ENCODE measurements around the gene POLR3B. TPM values are rescaled to one million over a fixed set of nuclear protein-coding genes. Genes with fewer than 3 reads are reported as not detected.

Gene POLR3B
- total and polyA plus RNA-seq, 7 donors, result 1.8 to 5.4 (median 4.0) TPM

DNA sequence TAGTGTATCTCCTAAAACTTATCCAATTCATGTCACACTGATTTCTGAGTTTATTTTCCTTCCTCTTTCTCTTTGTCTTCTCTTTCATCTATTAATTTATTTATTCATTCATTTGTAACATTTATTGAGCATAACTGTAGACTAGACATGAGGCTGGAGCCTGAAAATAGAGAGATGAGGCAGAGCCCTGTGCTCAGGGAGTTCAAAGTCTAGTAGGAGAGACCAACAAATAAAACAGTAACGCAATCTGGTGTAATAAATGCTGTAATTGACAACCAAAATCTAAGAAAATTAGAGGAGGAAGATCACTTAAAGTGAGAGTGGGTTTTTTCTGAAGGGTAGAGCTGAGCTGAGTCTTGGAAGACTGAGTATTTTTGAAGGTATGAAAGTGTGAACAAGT lies 87.5 kb downstream of the POLR3B start:
- WGBS, 2 donors, result 3% methylated on average over 1 of the region's 1 CpG
- DNase-seq, result no peak
- Histone ChIP-seq H3K36me3 (peaks cover 0 to 14% (median 0%) of the 10 kb centered on the region in 4 donors), H3K27me3 (no peaks in the 10 kb centered on the region), H3K9me3 (no peaks in the 10 kb centered on the region), H3K4me1 (no peaks in the 10 kb centered on the region), H3K4me3 (no peak overlapping the region), H3K27ac (no peak overlapping the region)
- no peak for TF ChIP-seq POLR2AphosphoS5 (IDR thresholded peaks at IDR 0.05)
- TF ChIP-seq, protein P1, sequence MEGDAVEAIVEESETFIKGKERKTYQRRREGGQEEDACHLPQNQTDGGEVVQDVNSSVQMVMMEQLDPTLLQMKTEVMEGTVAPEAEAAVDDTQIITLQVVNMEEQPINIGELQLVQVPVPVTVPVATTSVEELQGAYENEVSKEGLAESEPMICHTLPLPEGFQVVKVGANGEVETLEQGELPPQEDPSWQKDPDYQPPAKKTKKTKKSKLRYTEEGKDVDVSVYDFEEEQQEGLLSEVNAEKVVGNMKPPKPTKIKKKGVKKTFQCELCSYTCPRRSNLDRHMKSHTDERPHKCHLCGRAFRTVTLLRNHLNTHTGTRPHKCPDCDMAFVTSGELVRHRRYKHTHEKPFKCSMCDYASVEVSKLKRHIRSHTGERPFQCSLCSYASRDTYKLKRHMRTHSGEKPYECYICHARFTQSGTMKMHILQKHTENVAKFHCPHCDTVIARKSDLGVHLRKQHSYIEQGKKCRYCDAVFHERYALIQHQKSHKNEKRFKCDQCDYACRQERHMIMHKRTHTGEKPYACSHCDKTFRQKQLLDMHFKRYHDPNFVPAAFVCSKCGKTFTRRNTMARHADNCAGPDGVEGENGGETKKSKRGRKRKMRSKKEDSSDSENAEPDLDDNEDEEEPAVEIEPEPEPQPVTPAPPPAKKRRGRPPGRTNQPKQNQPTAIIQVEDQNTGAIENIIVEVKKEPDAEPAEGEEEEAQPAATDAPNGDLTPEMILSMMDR (IDR thresholded peaks at IDR 0.05), result no peak
- no peak for TF ChIP-seq EP300 (IDR thresholded peaks at IDR 0.05)
- TF ChIP-seq POLR2A (IDR thresholded peaks at IDR 0.05), result no peak
- intact Hi-C loops (cut with DNase I), result no loop called here

DNA sequence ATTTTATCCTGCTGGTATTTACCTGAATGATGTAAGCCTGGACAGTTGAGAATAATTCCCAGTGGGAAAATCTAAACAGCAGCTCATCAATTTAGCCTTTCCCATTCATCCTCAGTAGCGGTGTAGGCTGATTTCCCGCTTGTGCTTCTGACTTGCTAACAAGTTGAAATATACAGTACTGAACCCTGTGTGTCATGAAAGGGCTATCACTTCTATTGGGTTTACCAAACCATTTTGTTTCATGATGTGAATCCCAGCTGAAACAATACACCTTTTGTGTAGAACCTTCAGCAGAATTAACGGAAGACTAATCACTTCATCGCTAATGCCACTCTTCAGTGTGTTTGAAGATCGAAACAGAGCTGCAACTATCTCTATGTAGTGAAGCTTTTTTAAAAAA lies 88.4 kb downstream of the POLR3B start:
- Histone ChIP-seq H3K4me1 (no peaks in the 10 kb centered on the region), H3K36me3 (peaks cover 0 to 9% (median 0%) of the 10 kb centered on the region in 4 donors), H3K4me3 (no peak overlapping the region), H3K9me3 (no peaks in the 10 kb centered on the region), H3K27me3 (no peaks in the 10 kb centered on the region), H3K27ac (no peak overlapping the region)
- 94 to 97% methylated on average over 5 of the region's 5 CpGs for WGBS, 2 donors
- intact Hi-C loops (cut with DNase I), result no loop called here
- no peak for DNase-seq
- TF ChIP-seq EP300 (IDR thresholded peaks at IDR 0.05) (no peak), POLR2AphosphoS5 (IDR thresholded peaks at IDR 0.05) (no peak), POLR2A (IDR thresholded peaks at IDR 0.05) (no peak)
- TF ChIP-seq, protein P1 (IDR thresholded peaks at IDR 0.05), result no peak

DNA sequence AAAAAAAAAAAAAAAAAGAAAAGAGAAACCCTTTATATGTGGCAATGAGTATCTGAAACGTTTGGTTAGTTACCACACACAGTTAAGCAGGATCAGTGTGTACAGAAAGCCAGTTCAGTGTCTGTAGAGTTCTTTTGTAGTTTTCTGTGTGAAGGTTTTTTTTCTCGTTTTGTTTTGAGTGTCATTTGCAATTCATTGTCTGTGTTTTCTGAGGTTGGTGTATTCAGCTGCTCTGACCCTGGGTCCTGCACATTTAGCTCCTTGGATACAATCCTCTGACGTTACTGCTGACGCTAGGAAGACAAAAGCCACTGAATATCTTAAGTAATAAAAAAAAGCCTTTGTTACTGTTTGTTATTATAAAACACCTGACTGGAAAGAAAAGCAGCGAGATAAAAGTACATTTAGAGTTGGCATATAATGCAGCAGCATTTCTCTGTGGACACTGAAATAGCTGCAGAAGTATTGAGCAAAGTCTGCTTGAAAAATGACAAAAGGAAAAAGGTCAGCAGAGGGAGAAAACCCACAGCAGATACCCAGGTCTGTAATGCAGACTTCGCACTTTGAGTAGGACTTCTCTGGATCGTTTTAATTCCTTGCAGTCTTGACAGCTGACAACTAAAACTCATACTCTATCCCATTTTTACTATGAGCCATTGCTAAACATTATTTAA lies 89.0 kb downstream of the POLR3B start:
- 52 to 78% methylated on average over 7 of the region's 7 CpGs for WGBS, 2 donors
- Histone ChIP-seq H3K4me1 (no peaks in the 10 kb centered on the region), H3K4me3 (no peak overlapping the region), H3K27ac (no peak overlapping the region), H3K36me3 (peaks cover 0 to 9% (median 0%) of the 10 kb centered on the region in 4 donors), H3K27me3 (no peaks in the 10 kb centered on the region), H3K9me3 (no peaks in the 10 kb centered on the region)
- intact Hi-C loops (cut with DNase I), result no loop called here
- no peak for TF ChIP-seq POLR2AphosphoS5 (IDR thresholded peaks at IDR 0.05)
- TF ChIP-seq POLR2A (IDR thresholded peaks at IDR 0.05), result no peak
- TF ChIP-seq, protein P1 (IDR thresholded peaks at IDR 0.05), result no peak
- no peak for TF ChIP-seq EP300 (IDR thresholded peaks at IDR 0.05)
- no peak for DNase-seq

DNA sequence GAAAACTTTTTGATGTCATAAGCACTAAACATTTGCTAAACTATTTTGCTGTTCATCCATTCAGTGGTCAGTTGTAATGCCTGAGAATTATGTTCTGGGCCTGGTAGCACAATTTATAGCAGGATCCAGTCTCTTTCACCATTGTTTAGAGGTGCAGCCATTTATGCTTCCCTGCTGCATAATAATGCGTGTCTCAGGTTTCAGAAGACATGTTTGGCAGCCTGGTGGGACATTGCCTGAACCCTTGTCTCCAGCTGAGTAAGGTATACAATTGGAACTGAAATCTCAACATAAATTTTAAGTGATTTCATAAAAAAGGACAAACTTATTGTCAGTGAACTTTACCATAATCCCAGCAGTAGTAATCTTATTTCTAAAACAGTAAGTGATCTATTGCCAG lies 94.8 kb downstream of the POLR3B start:
- H3K9me3 ChIP-seq, result no peaks in the 10 kb centered on the region
- WGBS, 2 donors, result 94 to 98% methylated on average over 1 of the region's 1 CpG
- TF ChIP-seq, protein P1 (IDR thresholded peaks at IDR 0.05), result no peak
- TF ChIP-seq POLR2A (IDR thresholded peaks at IDR 0.05) (no peak), EP300 (IDR thresholded peaks at IDR 0.05) (no peak), POLR2AphosphoS5 (IDR thresholded peaks at IDR 0.05) (no peak)
- peaks cover 0 to 8% (median 0%) of the 10 kb centered on the region in 4 donors for H3K36me3 ChIP-seq
- no peaks in the 10 kb centered on the region for H3K4me1 ChIP-seq
- no peaks in the 10 kb centered on the region for H3K27me3 ChIP-seq
- no peak for DNase-seq
- H3K27ac ChIP-seq, result no peak overlapping the region
- intact Hi-C loops (cut with DNase I), result no loop called here
- no peak overlapping the region for H3K4me3 ChIP-seq

DNA sequence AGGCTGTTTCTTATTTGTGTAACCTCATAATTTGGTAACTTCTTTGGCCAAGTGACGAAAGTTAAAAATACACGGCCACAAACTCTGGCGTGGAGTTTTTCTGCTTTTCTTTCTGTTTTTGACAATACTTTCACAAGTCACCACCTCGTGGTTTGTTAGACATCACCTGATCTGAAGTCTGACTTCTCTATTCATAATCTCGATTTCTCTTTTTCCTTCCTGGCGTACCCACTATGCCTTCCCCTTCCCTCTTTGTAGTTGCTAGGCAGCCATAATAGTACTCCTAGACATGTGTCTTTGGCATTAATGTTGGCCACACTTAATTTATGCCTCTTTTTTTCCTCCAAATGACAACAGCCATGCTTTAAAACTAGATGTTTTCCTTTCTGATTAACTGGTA lies 97.6 kb downstream of the POLR3B start:
- DNase-seq, result no peak
- Histone ChIP-seq H3K27me3 (no peaks in the 10 kb centered on the region), H3K9me3 (no peaks in the 10 kb centered on the region), H3K4me1 (no peaks in the 10 kb centered on the region), H3K36me3 (peaks cover 0 to 32% (median 2%) of the 10 kb centered on the region in 4 donors), H3K4me3 (no peak overlapping the region), H3K27ac (no peak overlapping the region)
- intact Hi-C loops (cut with DNase I), result no loop called here
- TF ChIP-seq EP300 (IDR thresholded peaks at IDR 0.05), result no peak
- TF ChIP-seq POLR2A (IDR thresholded peaks at IDR 0.05), result no peak
- TF ChIP-seq POLR2AphosphoS5 (IDR thresholded peaks at IDR 0.05), result no peak
- TF ChIP-seq, protein P1 (IDR thresholded peaks at IDR 0.05), result no peak
- WGBS, 2 donors, result 74 to 83% methylated on average over 6 of the region's 6 CpGs
